ENCODE measurements around the gene OPHN1.

Gene OPHN1

DNA sequence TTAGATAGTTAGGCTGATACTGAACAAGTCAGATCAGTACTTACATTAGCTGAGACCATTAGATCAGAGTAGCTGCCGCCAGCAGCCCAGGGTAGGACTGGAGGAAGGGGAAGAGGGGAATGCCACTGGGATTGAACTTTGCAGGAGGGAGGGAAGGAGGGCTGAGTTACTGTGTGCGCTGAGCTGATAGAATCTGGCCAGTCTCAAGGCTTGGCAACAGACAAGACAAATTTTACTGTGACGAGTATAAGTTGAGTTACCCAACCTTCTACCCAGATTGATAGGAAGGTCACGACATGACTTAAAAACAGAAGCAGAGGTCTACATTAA lies 372.1 kb downstream of the OPHN1 start:
- Histone ChIP-seq H3K4me1 (ENCODE audit: control insufficient read depth in 1 of 2, insufficient read depth in 2 of 2, low read length in 2 of 2) (no peaks in the 10 kb centered on the region), H3K9ac (ENCODE audit: low read depth in 1 of 2, low read length in 2 of 2) (no peak overlapping the region), H3K9me3 (ENCODE audit: control insufficient read depth in 1 of 2, low read length in 2 of 2) (no peaks in the 10 kb centered on the region), H3K27me3 (ENCODE audit: control insufficient read depth in 1 of 2, insufficient read depth in 2 of 2, low read length in 2 of 2) (no peaks in the 10 kb centered on the region), H3K4me3 (ENCODE audit: low read depth in 1 of 2, low read length in 2 of 2) (no peak overlapping the region), H3K27ac (ENCODE audit: low read depth, low read length) (no peak overlapping the region), H3K36me3 (ENCODE audit: control insufficient read depth in 1 of 2, insufficient read depth in 2 of 2, low read length in 2 of 2) (no peaks in the 10 kb centered on the region)

DNA sequence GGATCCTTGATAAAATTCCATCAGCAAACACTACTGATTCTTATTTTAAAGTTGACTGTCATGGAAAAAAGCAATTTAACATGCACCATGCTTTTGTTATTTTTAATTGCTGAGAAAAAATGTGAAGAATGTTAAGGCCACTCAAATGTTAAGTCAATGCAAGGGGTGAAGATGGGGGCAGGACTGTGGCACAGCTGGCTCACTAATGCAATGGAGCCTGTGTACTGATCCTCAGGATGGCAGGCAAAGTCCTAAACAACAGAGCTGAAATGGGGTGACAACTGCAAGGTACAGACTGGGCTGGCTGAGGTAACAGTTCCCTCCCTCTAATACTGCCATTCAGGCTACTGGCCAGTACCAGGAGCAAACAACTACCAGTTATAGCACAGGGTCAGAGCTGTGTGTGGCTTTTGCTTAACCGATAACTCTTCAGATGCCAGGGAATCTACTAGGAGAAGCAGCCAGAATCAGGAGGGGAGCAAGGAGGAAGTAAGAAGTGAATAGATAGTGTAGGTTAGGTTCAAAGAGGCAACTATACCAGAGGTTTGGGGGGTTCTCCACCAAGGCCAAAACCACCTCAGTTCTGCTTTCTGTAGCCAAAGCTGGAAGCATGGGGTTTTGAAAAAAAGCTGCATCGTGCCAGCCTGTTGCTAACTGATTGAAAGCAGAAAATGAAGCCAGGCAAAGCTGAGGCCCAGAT lies 372.6 kb downstream of the OPHN1 start:
- H3K27me3 ChIP-seq (ENCODE audit: control insufficient read depth in 1 of 2, insufficient read depth in 2 of 2, low read length in 2 of 2): no peaks in the 10 kb centered on the region
- H3K36me3 ChIP-seq (ENCODE audit: control insufficient read depth in 1 of 2, insufficient read depth in 2 of 2, low read length in 2 of 2): no peaks in the 10 kb centered on the region
- H3K27ac ChIP-seq (ENCODE audit: low read depth, low read length): no peak overlapping the region
- H3K9me3 ChIP-seq (ENCODE audit: control insufficient read depth in 1 of 2, low read length in 2 of 2): no peaks in the 10 kb centered on the region
- no peaks in the 10 kb centered on the region for H3K4me1 ChIP-seq (ENCODE audit: control insufficient read depth in 1 of 2, insufficient read depth in 2 of 2, low read length in 2 of 2)
- no peak overlapping the region for H3K4me3 ChIP-seq (ENCODE audit: low read depth in 1 of 2, low read length in 2 of 2)
- H3K9ac ChIP-seq (ENCODE audit: low read depth in 1 of 2, low read length in 2 of 2): no peak overlapping the region

DNA sequence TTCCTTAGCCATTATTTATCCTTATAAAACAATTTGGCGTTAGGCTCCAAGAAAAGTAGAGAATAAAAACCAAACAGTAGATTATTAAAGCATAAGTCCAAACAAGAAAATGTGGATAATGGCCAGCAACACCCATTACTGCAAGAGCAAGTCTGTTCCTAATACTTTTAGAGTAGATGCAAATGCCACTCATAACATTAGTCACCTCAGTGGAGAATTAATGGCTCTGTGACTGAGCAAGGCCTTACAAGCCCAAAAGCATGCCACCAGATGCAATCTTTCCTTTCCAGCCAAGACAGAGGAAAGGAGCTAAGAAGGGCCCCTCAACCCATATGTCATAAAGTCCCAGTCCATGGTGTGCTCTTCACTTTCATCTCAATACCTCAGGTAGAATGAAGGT lies 373.8 kb downstream of the OPHN1 start:
- H3K27me3 ChIP-seq (ENCODE audit: control insufficient read depth in 1 of 2, insufficient read depth in 2 of 2, low read length in 2 of 2): no peaks in the 10 kb centered on the region
- no peak overlapping the region for H3K27ac ChIP-seq (ENCODE audit: low read depth, low read length)
- H3K9me3 ChIP-seq (ENCODE audit: control insufficient read depth in 1 of 2, low read length in 2 of 2): no peaks in the 10 kb centered on the region
- no peaks in the 10 kb centered on the region for H3K4me1 ChIP-seq (ENCODE audit: control insufficient read depth in 1 of 2, insufficient read depth in 2 of 2, low read length in 2 of 2)
- no peaks in the 10 kb centered on the region for H3K36me3 ChIP-seq (ENCODE audit: control insufficient read depth in 1 of 2, insufficient read depth in 2 of 2, low read length in 2 of 2)
- H3K9ac ChIP-seq (ENCODE audit: low read depth in 1 of 2, low read length in 2 of 2): no peak overlapping the region
- H3K4me3 ChIP-seq (ENCODE audit: low read depth in 1 of 2, low read length in 2 of 2): no peak overlapping the region

DNA sequence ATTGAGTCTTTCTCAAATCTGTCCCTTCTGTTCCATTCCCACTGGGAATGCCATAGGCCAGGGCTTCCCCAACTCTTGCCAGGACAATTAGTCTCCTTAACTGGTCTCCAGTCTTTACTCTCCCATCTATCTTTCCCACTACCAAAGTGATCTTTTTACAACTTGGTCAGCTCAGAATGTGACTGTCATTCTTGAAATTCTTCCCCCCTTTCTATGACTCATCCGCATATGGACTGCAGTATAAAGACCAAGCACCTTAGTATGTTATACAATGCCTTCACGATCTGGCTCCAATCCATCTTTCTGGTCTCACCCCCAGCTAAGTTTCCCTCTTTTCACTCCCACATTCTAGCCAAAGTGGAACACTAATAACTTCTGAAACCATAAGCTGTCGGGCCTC lies 383.8 kb downstream of the OPHN1 start:
- Histone ChIP-seq H3K4me1 (ENCODE audit: control insufficient read depth in 1 of 2, insufficient read depth in 2 of 2, low read length in 2 of 2) (no peaks in the 10 kb centered on the region), H3K4me3 (ENCODE audit: low read depth in 1 of 2, low read length in 2 of 2) (no peak overlapping the region), H3K9ac (ENCODE audit: low read depth in 1 of 2, low read length in 2 of 2) (no peak overlapping the region), H3K27ac (ENCODE audit: low read depth, low read length) (no peak overlapping the region), H3K9me3 (ENCODE audit: control insufficient read depth in 1 of 2, low read length in 2 of 2) (no peaks in the 10 kb centered on the region), H3K27me3 (ENCODE audit: control insufficient read depth in 1 of 2, insufficient read depth in 2 of 2, low read length in 2 of 2) (no peaks in the 10 kb centered on the region), H3K36me3 (ENCODE audit: control insufficient read depth in 1 of 2, insufficient read depth in 2 of 2, low read length in 2 of 2) (peaks cover 0 to 6% of the 10 kb centered on the region in 2 donors)

DNA sequence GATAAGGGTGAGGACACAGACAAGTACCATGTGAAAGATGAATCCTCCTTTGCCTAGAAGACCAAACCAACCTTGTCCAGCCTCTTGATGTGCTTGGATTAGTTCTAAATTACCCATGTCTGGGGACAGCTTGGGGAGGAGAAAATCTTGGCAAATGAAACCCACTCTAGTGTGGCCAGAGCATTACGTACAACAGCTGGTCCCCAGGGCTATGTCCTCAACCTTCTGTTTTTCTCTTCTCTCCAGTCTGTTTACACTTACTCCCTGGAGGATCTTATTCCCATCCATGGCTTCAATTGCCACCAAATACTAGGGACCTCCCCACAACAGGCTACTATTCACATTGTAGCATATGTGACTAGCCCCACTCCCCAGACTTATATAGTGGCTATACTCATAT lies 384.5 kb downstream of the OPHN1 start:
- Histone ChIP-seq H3K27me3 (ENCODE audit: control insufficient read depth in 1 of 2, insufficient read depth in 2 of 2, low read length in 2 of 2) (no peaks in the 10 kb centered on the region), H3K9me3 (ENCODE audit: control insufficient read depth in 1 of 2, low read length in 2 of 2) (no peaks in the 10 kb centered on the region), H3K36me3 (ENCODE audit: control insufficient read depth in 1 of 2, insufficient read depth in 2 of 2, low read length in 2 of 2) (peaks cover 0 to 6% of the 10 kb centered on the region in 2 donors), H3K27ac (ENCODE audit: low read depth, low read length) (no peak overlapping the region), H3K4me3 (ENCODE audit: low read depth in 1 of 2, low read length in 2 of 2) (no peak overlapping the region), H3K4me1 (ENCODE audit: control insufficient read depth in 1 of 2, insufficient read depth in 2 of 2, low read length in 2 of 2) (no peaks in the 10 kb centered on the region), H3K9ac (ENCODE audit: low read depth in 1 of 2, low read length in 2 of 2) (no peak overlapping the region)

DNA sequence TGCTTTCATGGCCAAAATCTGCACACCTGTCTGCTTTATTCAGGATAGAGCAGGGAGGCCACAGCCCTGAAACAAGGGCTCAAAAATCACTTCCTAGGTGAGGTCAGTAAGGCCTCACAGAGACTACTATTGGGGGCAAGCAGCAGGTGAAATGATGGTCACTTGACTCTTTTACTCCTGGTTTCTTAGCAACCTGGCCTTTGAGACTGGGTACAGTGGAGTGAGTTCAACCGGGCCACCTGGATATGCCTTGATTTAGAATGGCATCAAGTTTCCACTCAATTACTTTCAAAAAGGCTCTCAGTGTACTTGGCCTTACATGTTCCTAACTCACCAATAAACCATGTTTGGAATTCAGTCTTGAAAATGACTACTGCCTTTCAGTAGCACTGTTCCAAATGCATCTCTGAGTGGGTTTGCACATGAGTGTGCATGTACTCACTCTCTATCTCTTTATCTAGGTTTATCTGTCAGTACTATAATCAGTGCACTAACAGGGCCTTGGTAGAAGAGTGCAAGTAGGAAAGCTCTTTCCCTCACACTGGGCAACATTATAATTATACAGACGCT lies 388.2 kb downstream of the OPHN1 start:
- no peak overlapping the region for H3K9ac ChIP-seq (ENCODE audit: low read depth in 1 of 2, low read length in 2 of 2)
- H3K27ac ChIP-seq (ENCODE audit: low read depth, low read length): no peak overlapping the region
- peaks cover 0 to 6% of the 10 kb centered on the region in 2 donors for H3K36me3 ChIP-seq (ENCODE audit: control insufficient read depth in 1 of 2, insufficient read depth in 2 of 2, low read length in 2 of 2)
- H3K4me3 ChIP-seq (ENCODE audit: low read depth in 1 of 2, low read length in 2 of 2): no peak overlapping the region
- no peaks in the 10 kb centered on the region for H3K9me3 ChIP-seq (ENCODE audit: control insufficient read depth in 1 of 2, low read length in 2 of 2)
- H3K4me1 ChIP-seq (ENCODE audit: control insufficient read depth in 1 of 2, insufficient read depth in 2 of 2, low read length in 2 of 2): no peaks in the 10 kb centered on the region
- no peaks in the 10 kb centered on the region for H3K27me3 ChIP-seq (ENCODE audit: control insufficient read depth in 1 of 2, insufficient read depth in 2 of 2, low read length in 2 of 2)

DNA sequence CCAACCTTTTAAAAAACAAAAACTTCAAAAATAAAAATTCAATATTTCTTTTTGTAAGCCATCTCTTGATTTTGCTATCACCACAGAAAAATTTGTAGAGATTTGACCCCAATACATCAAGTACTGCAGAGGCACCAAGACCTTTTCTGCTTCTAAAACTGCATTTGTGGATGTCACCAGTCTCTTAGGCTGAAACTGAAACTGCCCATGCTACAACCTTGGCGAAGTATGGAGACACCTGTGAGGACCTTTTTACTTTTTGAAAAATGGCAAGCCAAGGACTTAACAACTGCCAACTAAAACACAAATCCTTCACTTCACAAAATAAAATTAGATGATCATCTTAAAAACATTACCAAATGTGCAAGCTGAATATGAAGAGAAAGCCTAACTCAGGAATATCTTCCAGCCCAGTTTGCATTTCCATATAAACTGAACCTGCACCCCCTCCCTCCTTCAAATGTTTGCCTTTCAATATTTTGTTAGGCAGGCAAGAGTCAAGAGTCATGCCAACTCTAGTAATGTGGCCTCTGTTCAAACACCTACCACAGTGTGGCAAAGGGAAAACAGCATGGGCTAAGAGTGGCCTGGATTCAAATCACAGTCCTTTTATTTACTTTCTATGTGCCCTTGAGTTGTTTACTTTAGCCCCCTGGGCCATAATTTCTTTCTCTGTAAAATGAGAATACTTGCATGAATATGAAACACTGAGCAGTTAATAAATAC lies 389.4 kb downstream of the OPHN1 start:
- H3K4me3 ChIP-seq (ENCODE audit: low read depth in 1 of 2, low read length in 2 of 2): no peak overlapping the region
- no peaks in the 10 kb centered on the region for H3K27me3 ChIP-seq (ENCODE audit: control insufficient read depth in 1 of 2, insufficient read depth in 2 of 2, low read length in 2 of 2)
- no peaks in the 10 kb centered on the region for H3K9me3 ChIP-seq (ENCODE audit: control insufficient read depth in 1 of 2, low read length in 2 of 2)
- peaks cover 0 to 6% of the 10 kb centered on the region in 2 donors for H3K36me3 ChIP-seq (ENCODE audit: control insufficient read depth in 1 of 2, insufficient read depth in 2 of 2, low read length in 2 of 2)
- no peak overlapping the region for H3K9ac ChIP-seq (ENCODE audit: low read depth in 1 of 2, low read length in 2 of 2)
- no peaks in the 10 kb centered on the region for H3K4me1 ChIP-seq (ENCODE audit: control insufficient read depth in 1 of 2, insufficient read depth in 2 of 2, low read length in 2 of 2)
- H3K27ac ChIP-seq (ENCODE audit: low read depth, low read length): no peak overlapping the region

DNA sequence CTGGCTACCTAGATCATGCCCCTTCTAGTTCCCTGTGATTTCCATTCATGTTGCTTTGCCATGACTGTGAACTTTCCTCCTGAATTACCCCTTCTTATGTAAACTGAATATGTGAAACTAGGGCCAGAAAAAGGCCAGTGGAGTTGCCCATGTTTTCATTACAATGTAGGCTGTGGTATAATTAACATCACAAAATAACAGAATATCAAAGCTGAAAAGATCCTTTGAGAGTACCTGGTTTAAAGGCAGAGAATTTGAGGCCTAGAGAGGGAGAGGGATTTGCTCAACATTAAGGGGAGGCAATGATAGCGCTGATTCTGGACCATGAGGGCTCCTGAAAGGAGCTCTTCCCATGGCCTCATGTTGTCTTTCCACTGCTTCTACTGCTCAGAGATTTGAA lies 392.2 kb downstream of the OPHN1 start:
- Histone ChIP-seq H3K27me3 (ENCODE audit: control insufficient read depth in 1 of 2, insufficient read depth in 2 of 2, low read length in 2 of 2) (no peaks in the 10 kb centered on the region), H3K36me3 (ENCODE audit: control insufficient read depth in 1 of 2, insufficient read depth in 2 of 2, low read length in 2 of 2) (peaks cover 0 to under 1% of the 10 kb centered on the region in 2 donors), H3K9me3 (ENCODE audit: control insufficient read depth in 1 of 2, low read length in 2 of 2) (no peaks in the 10 kb centered on the region), H3K4me3 (ENCODE audit: low read depth in 1 of 2, low read length in 2 of 2) (no peak overlapping the region), H3K27ac (ENCODE audit: low read depth, low read length) (no peak overlapping the region), H3K9ac (ENCODE audit: low read depth in 1 of 2, low read length in 2 of 2) (no peak overlapping the region), H3K4me1 (ENCODE audit: control insufficient read depth in 1 of 2, insufficient read depth in 2 of 2, low read length in 2 of 2) (no peaks in the 10 kb centered on the region)

DNA sequence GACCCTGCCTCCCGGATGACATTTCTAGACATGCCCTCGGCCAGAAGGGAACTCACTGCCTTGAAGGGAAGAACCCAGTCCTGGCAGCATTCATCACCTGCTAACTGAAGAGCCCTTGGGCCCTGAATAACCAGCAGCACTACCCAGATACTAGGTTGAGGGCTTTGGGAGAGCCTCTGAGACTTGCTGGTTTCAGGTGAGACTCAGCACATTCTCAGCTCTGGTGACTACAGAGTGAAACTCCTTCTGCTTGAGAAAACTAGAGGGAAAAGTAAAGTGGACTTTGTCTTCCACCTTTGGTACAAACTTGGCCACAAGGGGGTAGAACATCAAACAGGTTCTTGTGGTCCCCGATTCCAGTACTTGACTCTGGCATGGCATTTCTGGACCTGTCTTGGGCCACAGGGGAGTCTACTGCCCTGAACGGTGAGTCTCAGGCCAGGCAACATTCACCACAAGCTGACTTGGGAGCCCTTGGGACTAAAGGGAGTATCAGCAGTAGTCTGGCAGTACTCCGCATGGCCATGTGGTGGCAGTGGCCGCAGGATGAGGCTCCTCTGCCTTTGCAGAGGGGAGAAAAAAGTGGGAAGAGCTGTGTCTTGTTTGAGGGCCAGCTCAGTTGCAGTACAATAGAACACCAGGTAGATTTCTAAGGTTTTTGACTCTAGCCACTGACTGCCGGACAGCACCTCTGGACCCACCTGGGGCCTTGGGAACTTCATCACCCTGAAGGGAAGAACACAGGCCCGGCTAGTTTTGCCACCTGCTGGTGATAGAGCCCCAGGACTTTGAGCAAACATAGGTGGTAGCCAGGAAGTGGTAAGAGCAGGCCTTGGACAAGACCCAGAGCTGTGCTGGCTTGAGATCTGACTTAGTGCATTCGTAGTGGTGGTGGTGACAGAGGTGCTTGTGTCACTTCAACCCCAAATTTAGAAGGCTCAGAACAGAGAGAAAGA lies 414.8 kb downstream of the OPHN1 start:
- Histone ChIP-seq H3K36me3 (ENCODE audit: control insufficient read depth in 1 of 2, insufficient read depth in 2 of 2, low read length in 2 of 2) (no peaks in the 10 kb centered on the region), H3K27ac (ENCODE audit: low read depth, low read length) (no peak overlapping the region), H3K27me3 (ENCODE audit: control insufficient read depth in 1 of 2, insufficient read depth in 2 of 2, low read length in 2 of 2) (no peaks in the 10 kb centered on the region), H3K4me3 (ENCODE audit: low read depth in 1 of 2, low read length in 2 of 2) (no peak overlapping the region), H3K9ac (ENCODE audit: low read depth in 1 of 2, low read length in 2 of 2) (no peak overlapping the region), H3K4me1 (ENCODE audit: control insufficient read depth in 1 of 2, insufficient read depth in 2 of 2, low read length in 2 of 2) (no peaks in the 10 kb centered on the region), H3K9me3 (ENCODE audit: control insufficient read depth in 1 of 2, low read length in 2 of 2) (no peaks in the 10 kb centered on the region)

DNA sequence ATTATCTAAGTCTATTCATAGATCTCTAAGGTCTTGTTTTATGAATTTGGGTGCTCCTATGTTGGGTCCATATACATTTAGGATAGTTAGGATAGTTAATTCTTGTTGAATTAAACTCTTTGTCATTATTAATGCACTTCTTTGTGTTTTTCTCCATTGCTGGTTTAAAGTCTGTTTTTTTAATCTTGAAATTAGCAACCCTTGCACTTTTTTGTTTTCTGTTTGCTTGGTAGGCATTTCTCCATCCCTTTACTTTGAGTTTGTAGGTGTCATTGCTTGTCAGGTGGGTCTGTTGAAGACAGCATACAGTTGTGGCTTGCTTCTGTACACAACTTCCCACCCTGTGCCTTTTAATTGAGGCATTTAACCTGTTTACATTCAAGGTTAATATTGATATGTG lies 434.8 kb downstream of the OPHN1 start:
- no peaks in the 10 kb centered on the region for H3K27me3 ChIP-seq (ENCODE audit: control insufficient read depth in 1 of 2, insufficient read depth in 2 of 2, low read length in 2 of 2)
- no peaks in the 10 kb centered on the region for H3K36me3 ChIP-seq (ENCODE audit: control insufficient read depth in 1 of 2, insufficient read depth in 2 of 2, low read length in 2 of 2)
- no peak overlapping the region for H3K4me3 ChIP-seq (ENCODE audit: low read depth in 1 of 2, low read length in 2 of 2)
- no peaks in the 10 kb centered on the region for H3K4me1 ChIP-seq (ENCODE audit: control insufficient read depth in 1 of 2, insufficient read depth in 2 of 2, low read length in 2 of 2)
- no peak overlapping the region for H3K27ac ChIP-seq (ENCODE audit: low read depth, low read length)
- no peak overlapping the region for H3K9ac ChIP-seq (ENCODE audit: low read depth in 1 of 2, low read length in 2 of 2)
- H3K9me3 ChIP-seq (ENCODE audit: control insufficient read depth in 1 of 2, low read length in 2 of 2): no peaks in the 10 kb centered on the region
